Measurements from ENCODE around the gene POLR2F.

GRCh38 chr22:37940698-37941376 lies 12.7 kb upstream of the POLR2F start:
- TF ChIP-seq TAF1 (IDR thresholded peaks at IDR 0.05; ENCODE audit: low read depth) (no peak), ZBTB7A (IDR thresholded peaks at IDR 0.05; ENCODE audit: low read depth) (no peak), MAX (IDR thresholded peaks at IDR 0.05) (no peak), YY1 (IDR thresholded peaks at IDR 0.05; ENCODE audit: low read depth) (no peak), FOXM1 (IDR thresholded peaks at IDR 0.05; ENCODE audit: borderline replicate concordance, low read depth) (no peak), TCF12 (IDR thresholded peaks at IDR 0.05; ENCODE audit: low read depth) (no peak)

Measured in Ishikawa (cell line).